ENCODE data around the gene NTNG1. TPM values are rescaled to one million over a fixed set of nuclear protein-coding genes. Genes with fewer than 3 reads are reported as not detected.

The NTNG1 gene
- total and polyA plus RNA-seq, 8 donors, result 5.7 to 28.0 (median 22.3) TPM

DNA sequence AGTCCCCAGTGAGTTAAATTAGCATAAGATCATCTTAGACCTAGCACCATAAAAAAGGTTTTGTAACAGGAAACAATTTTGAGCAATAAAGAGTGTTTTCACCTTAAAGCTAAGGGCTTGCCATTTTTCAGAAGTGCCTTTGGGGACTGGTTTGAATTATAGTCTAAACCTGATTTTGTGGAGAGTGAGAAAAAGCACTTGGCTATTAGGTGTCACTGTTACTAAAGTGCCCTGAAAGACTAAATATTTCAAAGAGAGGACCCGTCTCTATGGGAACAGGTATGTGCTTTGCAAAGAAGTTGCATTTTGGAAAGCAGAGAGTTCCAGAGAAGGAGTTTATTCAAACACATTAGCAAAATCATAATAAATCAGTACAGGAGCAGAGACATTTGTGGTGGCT is 9.1 kb downstream of the NTNG1 start:
- H3K36me3 ChIP-seq, result no peaks in the 10 kb centered on the region
- TF ChIP-seq, protein P1, sequence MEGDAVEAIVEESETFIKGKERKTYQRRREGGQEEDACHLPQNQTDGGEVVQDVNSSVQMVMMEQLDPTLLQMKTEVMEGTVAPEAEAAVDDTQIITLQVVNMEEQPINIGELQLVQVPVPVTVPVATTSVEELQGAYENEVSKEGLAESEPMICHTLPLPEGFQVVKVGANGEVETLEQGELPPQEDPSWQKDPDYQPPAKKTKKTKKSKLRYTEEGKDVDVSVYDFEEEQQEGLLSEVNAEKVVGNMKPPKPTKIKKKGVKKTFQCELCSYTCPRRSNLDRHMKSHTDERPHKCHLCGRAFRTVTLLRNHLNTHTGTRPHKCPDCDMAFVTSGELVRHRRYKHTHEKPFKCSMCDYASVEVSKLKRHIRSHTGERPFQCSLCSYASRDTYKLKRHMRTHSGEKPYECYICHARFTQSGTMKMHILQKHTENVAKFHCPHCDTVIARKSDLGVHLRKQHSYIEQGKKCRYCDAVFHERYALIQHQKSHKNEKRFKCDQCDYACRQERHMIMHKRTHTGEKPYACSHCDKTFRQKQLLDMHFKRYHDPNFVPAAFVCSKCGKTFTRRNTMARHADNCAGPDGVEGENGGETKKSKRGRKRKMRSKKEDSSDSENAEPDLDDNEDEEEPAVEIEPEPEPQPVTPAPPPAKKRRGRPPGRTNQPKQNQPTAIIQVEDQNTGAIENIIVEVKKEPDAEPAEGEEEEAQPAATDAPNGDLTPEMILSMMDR (IDR thresholded peaks at IDR 0.05), result no peak
- H3K4me3 ChIP-seq, result no peak overlapping the region
- intact Hi-C loops (cut with DNase I), result no loop called here
- no peak for ATAC-seq
- H3K27me3 ChIP-seq, result peaks cover 0 to 52% of the 10 kb centered on the region in 2 donors
- H3K9me3 ChIP-seq, result no peaks in the 10 kb centered on the region
- no peak overlapping the region for H3K27ac ChIP-seq
- no peak for DNase-seq
- H3K4me1 ChIP-seq, result no peaks in the 10 kb centered on the region

DNA sequence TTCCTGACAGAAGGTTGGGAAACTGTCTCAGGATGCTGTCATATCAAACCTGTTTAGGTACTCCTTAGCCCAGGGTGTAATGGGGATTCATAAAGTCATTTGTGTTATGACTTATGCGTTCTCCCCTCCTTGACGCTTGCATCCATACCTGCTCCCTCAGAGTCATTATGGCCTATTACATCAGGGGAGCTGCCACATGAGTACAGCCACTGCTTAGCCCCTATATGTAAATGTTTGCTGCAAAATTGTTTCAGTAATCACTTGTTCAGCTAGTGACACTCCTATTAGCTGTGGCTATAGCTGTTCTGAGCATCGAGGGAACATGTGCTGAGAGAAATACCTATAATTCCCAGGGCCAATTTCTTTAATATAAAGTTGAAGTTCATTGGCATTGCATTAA is 10.5 kb downstream of the NTNG1 start:
- ATAC-seq, result no peak
- Histone ChIP-seq H3K36me3 (no peaks in the 10 kb centered on the region), H3K4me3 (no peak overlapping the region), H3K9me3 (no peaks in the 10 kb centered on the region), H3K27ac (no peak overlapping the region), H3K27me3 (peaks cover 0 to 42% of the 10 kb centered on the region in 2 donors), H3K4me1 (no peaks in the 10 kb centered on the region)
- TF ChIP-seq, protein P1 (IDR thresholded peaks at IDR 0.05), result no peak
- intact Hi-C loops (cut with DNase I), result no loop called here
- DNase-seq, result no peak

DNA sequence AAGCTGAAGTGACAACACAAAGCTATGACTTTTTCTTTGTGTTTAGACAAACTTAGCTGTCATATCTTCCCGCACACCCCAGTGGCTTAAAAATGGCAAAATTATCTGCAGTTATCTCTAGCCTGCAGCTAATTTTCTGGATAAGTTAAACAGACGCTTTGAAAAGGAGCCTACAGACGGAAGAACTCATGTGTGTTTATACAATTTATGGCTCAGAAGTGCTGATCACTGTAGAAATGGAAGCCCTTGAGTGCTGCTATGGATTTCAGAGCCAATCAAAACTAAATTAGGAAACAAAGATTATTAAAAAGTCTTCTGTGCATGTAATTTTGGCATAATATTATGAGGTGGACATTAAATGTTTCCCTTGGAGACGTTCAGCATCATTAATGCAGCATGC is 11.6 kb downstream of the NTNG1 start:
- intact Hi-C loops (cut with DNase I), result no loop called here
- TF ChIP-seq, protein P1 (IDR thresholded peaks at IDR 0.05), result no peak
- ATAC-seq (no peak), DNase-seq (peak in 1 of 4 donors; percentile 57)
- Histone ChIP-seq H3K36me3 (no peaks in the 10 kb centered on the region), H3K4me1 (no peaks in the 10 kb centered on the region), H3K27ac (no peak overlapping the region), H3K27me3 (peaks cover 0 to 31% of the 10 kb centered on the region in 2 donors), H3K4me3 (no peak overlapping the region), H3K9me3 (no peaks in the 10 kb centered on the region)

DNA sequence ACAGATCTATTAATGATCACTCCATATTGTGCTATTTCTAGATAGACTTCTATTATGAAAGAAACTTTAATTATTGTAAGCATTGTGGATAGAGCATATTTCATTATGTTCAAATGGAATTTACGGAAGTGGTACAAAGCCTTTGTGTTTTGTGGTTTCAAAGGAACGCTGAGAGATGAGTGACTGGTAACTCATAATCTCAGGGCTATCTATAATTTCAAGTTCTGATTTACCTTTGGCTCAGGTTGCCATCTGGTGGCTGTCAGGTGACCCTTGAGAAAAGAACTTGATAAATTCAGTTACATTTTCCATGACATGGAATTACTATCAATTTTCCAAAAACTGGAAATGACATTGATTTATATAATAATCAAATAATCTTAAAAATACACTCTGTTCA is 12.2 kb downstream of the NTNG1 start:
- ATAC-seq, result no peak
- no peak for DNase-seq
- peaks cover 0 to 26% of the 10 kb centered on the region in 2 donors for H3K27me3 ChIP-seq
- no peaks in the 10 kb centered on the region for H3K4me1 ChIP-seq
- intact Hi-C loops (cut with DNase I), result no loop called here
- H3K36me3 ChIP-seq, result no peaks in the 10 kb centered on the region
- H3K27ac ChIP-seq, result no peak overlapping the region
- H3K4me3 ChIP-seq, result no peak overlapping the region
- TF ChIP-seq, protein P1 (IDR thresholded peaks at IDR 0.05), result no peak
- H3K9me3 ChIP-seq, result no peaks in the 10 kb centered on the region

DNA sequence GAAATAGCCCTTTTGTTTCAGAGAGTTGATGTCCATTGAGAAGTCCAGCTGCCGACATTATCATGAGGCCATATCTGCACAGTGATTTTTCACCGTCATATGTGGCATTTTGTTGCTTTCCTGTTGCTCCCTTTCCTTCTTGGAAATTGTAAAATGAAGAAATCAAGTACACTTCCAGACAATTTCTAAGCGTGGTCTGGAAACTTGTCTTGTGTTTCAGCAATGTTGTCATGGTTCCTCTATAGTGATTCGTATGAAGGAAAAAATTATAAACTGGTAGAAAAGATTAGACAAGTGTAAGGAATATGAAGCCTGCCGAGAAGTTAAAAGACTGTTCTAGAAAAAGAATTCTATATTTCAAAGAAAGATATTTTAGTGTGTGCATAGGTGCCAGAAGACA is 17.7 kb downstream of the NTNG1 start:
- ATAC-seq (no peak), DNase-seq (peak in 1 of 4 donors; percentile 15)
- no peak overlapping the region for H3K4me3 ChIP-seq
- peaks cover 0 to 18% of the 10 kb centered on the region in 2 donors for H3K27me3 ChIP-seq
- no peaks in the 10 kb centered on the region for H3K4me1 ChIP-seq
- TF ChIP-seq, protein P1 (IDR thresholded peaks at IDR 0.05), result no peak
- no peaks in the 10 kb centered on the region for H3K9me3 ChIP-seq
- intact Hi-C loops (cut with DNase I), result no loop called here
- peak overlapping the region in 1 of 2 donors; percentile 30 for H3K27ac ChIP-seq
- no peaks in the 10 kb centered on the region for H3K36me3 ChIP-seq
